MG63 (cell line): ENCODE results near the gene OR8H2. TPM values are rescaled to one million over a fixed set of nuclear protein-coding genes. Genes with fewer than 3 reads are reported as not detected.
"Not testable (repeated sequence)": the region's sequence is repeated elsewhere in the genome, so short reads cannot be mapped to it uniquely, and the experiment has no call there.

Source experiments
- DNase-seq: peaks from one replicate; pipeline ENCODE4 v3.0.0-alpha.2; 2020
- H3K27me3 ChIP-seq: fragments of 250-450 bp; sonication (Bioruptor Pico); 2 replicates; pipeline ENCODE4 v1.5.1; 2020; ENCODE audit warnings: mild to moderate bottlenecking, moderate library complexity
- H3K36me3 ChIP-seq: fragments of 250-450 bp; sonication (Bioruptor Pico); 2 replicates; pipeline ENCODE4 v1.5.1; 2020; ENCODE audit warnings: mild to moderate bottlenecking, moderate library complexity
- H3K4me3 ChIP-seq: fragments of 250-450 bp; sonication (Bioruptor Pico); 2 replicates; pipeline ENCODE4 v1.5.1; 2020; ENCODE audit warnings: mild to moderate bottlenecking, moderate library complexity
- H3K9me3 ChIP-seq: fragments of 250-450 bp; sonication (Bioruptor Pico); 2 replicates; pipeline ENCODE4 v1.5.1; 2020; ENCODE audit warnings: mild to moderate bottlenecking, moderate library complexity
- total RNA-seq: library from RNA; depleted of rRNA; stranded (reverse); fragments of >200 nt; shearing (Covaris generic); gene quantifications from 2 replicates; pipeline ENCODE4 v1.2.3, GENCODE V29; 2014; ENCODE audit warnings: low replicate concordance; rRNA removed

OR8H2 gene, protein sequence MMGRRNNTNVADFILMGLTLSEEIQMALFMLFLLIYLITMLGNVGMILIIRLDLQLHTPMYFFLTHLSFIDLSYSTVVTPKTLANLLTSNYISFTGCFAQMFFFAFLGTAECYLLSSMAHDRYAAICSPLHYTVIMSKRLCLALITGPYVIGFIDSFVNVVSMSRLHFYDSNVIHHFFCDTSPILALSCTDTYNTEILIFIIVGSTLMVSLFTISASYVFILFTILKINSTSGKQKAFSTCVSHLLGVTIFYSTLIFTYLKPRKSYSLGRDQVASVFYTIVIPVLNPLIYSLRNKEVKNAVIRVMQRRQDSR
- total RNA-seq = not detected in 2 replicates

DNA sequence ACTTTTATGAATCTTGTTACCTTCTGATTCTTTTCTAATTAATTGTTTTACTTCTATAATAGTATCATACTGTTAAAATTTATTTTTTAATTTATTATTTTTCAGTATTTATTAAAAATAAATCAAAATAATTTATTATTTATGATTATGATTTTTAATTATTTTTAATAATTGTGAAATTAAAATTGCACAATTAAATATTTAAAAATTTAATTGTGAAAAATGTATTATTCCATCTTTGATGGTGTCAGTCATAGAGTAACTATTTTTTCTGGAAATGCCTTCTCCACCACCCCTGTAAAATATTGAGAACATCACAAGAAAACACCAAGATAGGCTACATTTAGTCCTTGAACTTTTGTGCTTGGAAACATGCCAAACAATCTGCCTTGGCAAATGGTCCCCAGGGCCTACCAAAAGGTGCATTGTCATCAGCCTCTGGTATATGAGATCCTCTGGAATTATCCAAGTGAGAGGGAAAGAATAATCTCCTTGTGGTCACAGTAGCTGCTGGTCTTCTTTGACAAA is at the start of gene OR8H2:
Gene OR8H2 (plus strand): TSS at position 478 of the 528 bp plus-strand sequence. CDS start 1,356 bp downstream, outside the sequence.
- DNase-seq = no peak
- H3K4me3 ChIP-seq = no peak within 1 kb of the TSS
- H3K9me3 ChIP-seq = no peaks in the 10 kb centered on the region
- H3K36me3 ChIP-seq = no peaks in the 10 kb centered on the region
- no peaks in the 10 kb centered on the region for H3K27me3 ChIP-seq

DNA sequence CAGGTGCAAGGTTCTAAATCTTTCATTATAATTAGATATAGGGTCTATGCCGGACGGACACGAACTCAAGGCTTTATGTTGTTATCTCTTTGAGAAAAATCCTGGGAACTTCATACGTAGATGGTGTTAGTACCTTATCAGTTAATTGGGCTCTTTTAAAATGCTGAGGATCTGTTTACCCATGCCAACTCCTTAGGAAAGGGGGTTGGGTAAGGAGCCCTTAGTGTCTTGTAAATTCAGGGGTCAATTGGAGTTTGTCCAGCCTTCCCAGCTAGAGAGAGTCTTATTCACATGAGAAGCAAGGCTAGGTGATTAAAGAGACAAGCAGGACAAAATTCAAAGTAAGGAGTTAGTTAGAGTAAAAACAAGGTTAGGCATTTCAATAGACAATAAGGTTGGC is 47.1 kb upstream of the OR8H2 start:
- DNase-seq, H3K27me3 ChIP-seq, H3K4me3 ChIP-seq, H3K9me3 ChIP-seq, H3K36me3 ChIP-seq: not testable (repeated sequence)

DNA sequence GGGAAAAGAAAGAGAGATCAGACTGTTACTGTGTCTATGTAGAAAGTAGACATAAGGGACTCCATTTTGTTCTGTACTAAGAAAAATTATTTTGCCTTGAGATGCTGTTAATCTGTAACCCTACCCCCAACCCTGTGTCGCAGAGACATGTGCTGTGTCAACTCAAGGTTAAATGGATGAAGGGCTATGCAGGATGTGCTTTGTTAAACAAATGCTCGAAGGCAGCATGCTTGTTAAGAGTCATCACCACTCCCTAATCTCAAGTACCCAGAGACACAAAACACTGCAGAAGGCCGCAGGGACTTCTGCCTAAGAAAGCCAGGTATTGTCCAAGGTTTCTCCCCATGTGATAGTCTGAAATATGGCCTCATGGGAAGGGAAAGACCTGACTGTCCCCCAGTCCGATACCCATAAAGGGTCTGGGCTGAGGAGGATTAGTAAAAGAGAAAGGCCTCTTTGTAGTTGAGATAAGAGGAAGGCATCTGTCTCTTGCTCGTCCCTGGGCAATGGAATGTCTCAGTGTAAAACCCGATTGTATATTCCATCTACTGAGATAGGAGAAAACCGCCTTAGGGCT is 45.7 kb upstream of the OR8H2 start:
- not testable (repeated sequence) for H3K4me3 ChIP-seq, H3K9me3 ChIP-seq, H3K36me3 ChIP-seq, DNase-seq, H3K27me3 ChIP-seq

DNA sequence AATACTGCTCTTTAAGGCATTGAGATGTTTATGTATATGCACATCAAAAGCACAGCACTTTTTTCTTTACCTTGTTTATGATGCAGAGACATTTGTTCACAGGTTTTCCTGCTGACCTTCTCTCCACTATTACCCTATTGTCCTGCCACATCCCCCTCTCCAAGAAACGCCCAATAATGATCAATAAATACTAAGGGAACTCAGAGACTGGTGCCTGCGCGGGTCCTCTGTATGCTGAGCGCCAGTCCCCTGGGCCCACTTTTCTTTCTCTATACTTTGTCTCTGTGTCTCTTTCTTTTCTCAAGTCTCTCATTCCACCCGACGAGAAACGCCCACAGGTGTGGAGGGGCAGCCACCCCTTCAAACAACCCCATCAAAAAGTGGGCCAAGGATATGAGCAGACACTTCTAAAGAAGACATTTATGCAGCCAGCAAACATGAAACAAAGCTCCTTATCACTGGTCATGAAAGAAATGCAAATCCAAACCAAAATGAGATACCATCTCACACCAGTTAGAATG is 45.2 kb upstream of the OR8H2 start:
- not testable (repeated sequence) for H3K9me3 ChIP-seq, H3K27me3 ChIP-seq, DNase-seq, H3K36me3 ChIP-seq, H3K4me3 ChIP-seq

DNA sequence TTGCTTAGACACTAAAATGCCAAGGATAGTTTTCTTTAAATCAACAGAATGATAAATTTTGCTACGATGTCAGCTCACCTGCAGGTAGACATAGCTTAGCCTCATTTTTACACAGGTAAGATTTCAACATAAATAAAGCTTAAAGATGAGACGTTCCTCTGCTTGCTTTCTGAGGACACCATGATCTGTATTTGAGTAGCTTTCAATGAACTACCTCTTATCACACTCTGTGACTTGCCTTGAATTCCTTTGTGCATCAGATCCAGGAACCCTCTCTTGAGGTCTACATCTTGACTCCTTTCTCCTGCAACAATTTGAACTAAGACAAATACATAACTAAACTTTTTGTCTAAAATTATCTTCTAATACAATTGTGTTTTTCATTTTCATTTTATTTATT is 36.5 kb upstream of the OR8H2 start:
- H3K9me3 ChIP-seq = no peaks in the 10 kb centered on the region
- no peak for DNase-seq
- H3K27me3 ChIP-seq = no peaks in the 10 kb centered on the region
- no peaks in the 10 kb centered on the region for H3K36me3 ChIP-seq
- H3K4me3 ChIP-seq = no peak overlapping the region

DNA sequence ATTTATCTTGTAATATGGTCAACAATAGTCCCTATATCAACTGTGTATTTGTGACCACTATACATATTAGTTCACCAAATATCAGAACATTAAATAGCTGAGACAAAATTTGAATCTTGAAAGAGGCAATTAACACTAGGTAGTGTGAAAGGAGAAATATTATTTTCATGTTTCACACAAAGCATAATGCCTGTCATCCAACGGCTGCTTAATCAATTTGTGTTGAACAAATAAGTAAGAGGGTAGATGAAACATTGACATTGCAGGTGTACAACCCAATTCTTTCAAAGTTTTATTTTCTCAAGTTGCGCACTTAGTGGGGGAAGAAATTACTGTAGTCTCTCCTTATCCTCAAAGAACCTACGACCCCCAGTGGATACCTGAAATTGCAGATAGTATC is 13.8 kb upstream of the OR8H2 start:
- Histone ChIP-seq H3K9me3 (no peaks in the 10 kb centered on the region), H3K36me3 (no peaks in the 10 kb centered on the region), H3K27me3 (no peaks in the 10 kb centered on the region), H3K4me3 (no peak overlapping the region)
- no peak for DNase-seq

DNA sequence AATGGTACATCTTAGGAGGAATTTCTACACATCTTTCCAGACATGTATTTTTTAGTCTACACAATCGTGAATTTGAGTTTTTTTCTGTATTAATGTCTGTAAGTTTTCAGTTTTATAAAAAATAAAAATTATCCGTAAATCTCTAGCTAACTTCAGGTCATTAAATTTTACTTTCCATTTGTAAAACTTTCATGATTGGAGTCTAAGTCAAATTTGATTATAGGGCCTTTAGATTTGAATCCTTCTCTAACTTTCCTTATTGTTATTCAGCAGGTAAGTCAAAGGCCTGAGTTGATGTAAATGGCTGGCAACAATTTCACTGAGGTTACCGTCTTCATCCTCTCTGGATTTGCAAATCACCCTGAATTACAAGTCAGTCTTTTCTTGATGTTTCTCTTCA is 10.5 kb upstream of the OR8H2 start, which contains the start of gene OR8I2:
Gene OR8I2 (plus strand): TSS at position 301 of the 400 bp plus-strand sequence. CDS start 0 bp downstream, at position 301.
- Histone ChIP-seq H3K4me3 (no peak within 1 kb of the TSS), H3K36me3 (no peaks in the 10 kb centered on the region), H3K9me3 (no peaks in the 10 kb centered on the region), H3K27me3 (no peaks in the 10 kb centered on the region)
- DNase-seq = no peak

DNA sequence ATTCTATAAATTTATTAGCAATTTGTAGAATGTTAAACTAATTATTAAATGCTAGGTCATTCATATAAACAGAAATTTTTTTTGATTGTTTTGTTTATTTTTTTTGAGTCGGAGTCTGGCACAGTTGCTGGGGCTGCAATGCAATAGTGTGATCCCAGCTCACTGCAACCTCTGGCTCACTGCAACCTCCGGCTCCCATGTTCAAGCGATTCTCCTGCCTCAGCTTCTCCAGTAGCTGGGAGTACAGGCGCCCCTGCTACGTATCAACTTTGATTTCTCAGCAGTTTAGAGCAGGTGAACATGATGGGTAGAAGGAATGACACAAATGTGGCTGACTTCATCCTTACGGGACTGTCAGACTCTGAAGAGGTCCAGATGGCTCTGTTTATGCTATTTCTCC is 18.6 kb downstream of the OR8H2 start, which contains the start of gene OR8H3:
Gene OR8H3 (plus strand): TSS at position 301 of the 400 bp plus-strand sequence. CDS start 0 bp downstream, at position 301.
- no peaks in the 10 kb centered on the region for H3K27me3 ChIP-seq
- H3K9me3 ChIP-seq = no peaks in the 10 kb centered on the region
- no peak within 1 kb of the TSS for H3K4me3 ChIP-seq
- DNase-seq = no peak
- no peaks in the 10 kb centered on the region for H3K36me3 ChIP-seq

DNA sequence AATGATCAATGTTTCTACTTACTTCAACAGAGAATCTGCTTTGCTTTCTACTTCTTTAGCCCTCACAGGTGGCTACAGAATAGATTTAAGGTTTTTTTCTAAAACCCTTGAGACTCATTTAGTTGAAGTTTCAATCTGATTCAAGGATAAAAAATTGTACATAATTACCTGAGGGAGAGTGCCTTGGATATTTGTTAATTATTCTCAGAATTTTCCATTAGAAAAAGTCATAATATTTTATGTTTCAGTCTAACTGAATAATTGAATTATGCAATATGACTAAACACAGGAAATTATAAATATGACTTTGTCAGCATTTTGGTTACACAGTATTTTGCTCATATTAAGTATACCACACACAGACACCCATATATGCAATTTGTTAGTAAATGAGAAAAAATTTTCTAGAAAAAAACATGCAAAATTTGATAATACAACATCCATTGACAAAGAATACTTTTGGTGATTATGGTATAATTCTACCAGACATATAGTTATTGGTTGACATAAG is 36.7 kb downstream of the OR8H2 start, which contains the start of gene OR8J3:
Gene OR8J3 (minus strand): TSS at position 51 of the 511 bp plus-strand sequence. CDS start 2,483 bp downstream, outside the sequence.
- H3K9me3 ChIP-seq = no peaks in the 10 kb centered on the region

DNA sequence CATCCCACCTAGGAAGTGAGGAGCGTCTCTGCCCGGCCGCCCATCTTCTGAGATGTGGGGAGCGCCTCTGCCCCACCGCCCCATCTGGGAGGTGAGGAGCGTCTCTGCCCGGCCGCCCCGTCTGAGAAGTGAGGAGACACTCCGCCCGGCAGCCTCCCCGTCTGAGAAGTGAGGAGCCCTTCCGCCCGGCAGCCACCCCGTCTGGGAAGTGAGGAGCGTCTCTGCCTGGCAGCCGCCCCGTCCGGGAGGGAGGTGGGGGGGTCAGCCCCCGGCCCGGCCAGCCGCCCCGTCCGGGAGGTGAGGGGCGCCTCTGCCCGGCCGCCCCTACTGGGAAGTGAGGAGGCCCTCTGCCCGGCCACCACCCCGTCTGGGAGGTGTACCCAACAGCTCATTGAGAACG is 40.2 kb downstream of the OR8H2 start:
- H3K27me3 ChIP-seq, H3K9me3 ChIP-seq, H3K4me3 ChIP-seq, DNase-seq, H3K36me3 ChIP-seq: not testable (repeated sequence)

More for the DNA sequence above, 36.7 kb downstream of the OR8H2 start, which contains the start of gene OR8J3:
- Histone ChIP-seq H3K36me3 (no peaks in the 10 kb centered on the region), H3K4me3 (no peak within 1 kb of the TSS), H3K27me3 (no peaks in the 10 kb centered on the region)
- DNase-seq = no peak

DNA sequence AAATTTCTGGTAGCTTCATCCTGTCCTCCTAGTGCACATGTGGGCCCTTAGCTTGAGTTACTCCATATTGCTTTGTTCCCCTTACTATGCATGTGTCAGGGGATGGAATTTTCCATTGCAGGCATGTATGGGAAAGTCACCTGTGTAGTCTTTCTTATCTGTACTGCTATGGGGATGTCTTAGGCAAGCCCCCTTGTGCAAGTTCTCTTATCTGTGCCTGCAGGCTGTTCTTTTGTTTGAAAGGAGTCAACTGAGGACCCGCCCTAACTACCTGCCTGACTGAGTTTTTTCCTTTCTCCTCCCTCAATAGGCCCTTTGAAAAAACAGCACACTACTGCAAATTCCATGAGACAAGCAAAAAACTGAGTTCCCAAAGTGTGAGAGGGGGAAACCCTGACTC is 47.9 kb downstream of the OR8H2 start:
- Histone ChIP-seq H3K4me3 (no peak overlapping the region), H3K36me3 (no peaks in the 10 kb centered on the region), H3K27me3 (no peaks in the 10 kb centered on the region), H3K9me3 (no peaks in the 10 kb centered on the region; the same call in 1 of the 2 replicates)
- DNase-seq = no peak

DNA sequence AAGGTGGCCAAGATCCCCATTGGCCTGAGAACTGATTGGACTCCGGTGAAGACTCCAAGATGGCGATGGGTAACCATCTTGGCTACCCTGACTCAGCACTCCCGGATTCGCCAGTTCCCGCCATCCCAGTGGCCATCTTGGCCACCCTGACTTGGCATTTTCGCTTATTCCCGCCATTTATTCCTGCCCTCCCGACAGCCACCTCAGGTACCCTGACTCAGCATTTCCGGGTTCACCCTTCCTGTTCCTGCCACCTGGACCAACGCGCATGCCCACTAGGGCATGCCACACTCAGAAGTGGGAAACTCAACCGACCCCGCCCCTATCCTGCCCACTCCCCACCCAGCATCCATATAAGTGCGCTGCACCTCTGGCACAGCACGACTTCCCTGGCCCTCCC is 48.8 kb downstream of the OR8H2 start:
- DNase-seq = no peak
- Histone ChIP-seq H3K9me3 (no peaks in the 10 kb centered on the region; the same call in 1 of the 2 replicates), H3K36me3 (no peaks in the 10 kb centered on the region), H3K27me3 (no peaks in the 10 kb centered on the region), H3K4me3 (no peak overlapping the region)

Other genes with a start within 250 kb of the OR8H2 start
- not detected in 2 replicates for gene TRIM51, start 220.4 kb upstream of the OR8H2 start, total RNA-seq
- gene OR5W2, start 189.1 kb upstream of the OR8H2 start, total RNA-seq = not detected in 2 replicates
- gene OR5I1, start 167.3 kb upstream of the OR8H2 start, total RNA-seq = not detected in 2 replicates
- gene OR10AG1, start 133.7 kb upstream of the OR8H2 start, total RNA-seq = not detected in 2 replicates
- gene OR5F1, start 109.1 kb upstream of the OR8H2 start, total RNA-seq = not detected in 2 replicates
- gene OR5AS1, start 76.0 kb upstream of the OR8H2 start, total RNA-seq = not detected in 2 replicates
- gene OR8I2, start 10.4 kb upstream of the OR8H2 start, total RNA-seq = not detected in 2 replicates
- gene OR8H3, start 18.7 kb downstream of the OR8H2 start, total RNA-seq = not detected in 2 replicates
- gene OR8J3, start 36.5 kb downstream of the OR8H2 start, total RNA-seq = not detected in 2 replicates
- not detected in 2 replicates for gene OR8K5, start 56.6 kb downstream of the OR8H2 start, total RNA-seq
- not detected in 2 replicates for gene OR5J2, start 72.9 kb downstream of the OR8H2 start, total RNA-seq
- gene OR5T2, start 130.6 kb downstream of the OR8H2 start, total RNA-seq = not detected in 2 replicates
- gene OR5T3, start 148.6 kb downstream of the OR8H2 start, total RNA-seq = not detected in 2 replicates
- gene OR5T1, start 170.5 kb downstream of the OR8H2 start, total RNA-seq = not detected in 2 replicates
- gene OR8H1, start 188.6 kb downstream of the OR8H2 start, total RNA-seq = not detected in 2 replicates
- gene OR8K3, start 211.5 kb downstream of the OR8H2 start, total RNA-seq = not detected in 2 replicates
- not detected in 2 replicates for gene OR8K1, start 242.4 kb downstream of the OR8H2 start, total RNA-seq